CD4-positive, alpha-beta T cell (primary cell): ENCODE data around the gene ZBTB7C. TPM values are rescaled to one million over a fixed set of nuclear protein-coding genes. Genes with fewer than 3 reads are reported as not detected.

Experiments used
- ATAC-seq: fragments of 200-7000 bp; cut with Tn5 transposase; one replicate; pipeline ENCODE4 v1.10.0; 2022; ENCODE audit warnings: mild to moderate bottlenecking; ENCODE audit not compliant: poor library complexity
- CTCF ChIA-PET: fragments of 350-600 bp; sonication (Branson Sonifier 250); formaldehyde crosslinking; loops from one replicate; lab custom pipeline; 2021; ENCODE audit warnings: antibody characterized with exemption, inconsistent platforms; lab: Charles Lee
- POLR2A ChIA-PET: fragments of 350-600 bp; sonication (Branson Sonifier 250); formaldehyde crosslinking; loops from one replicate; lab custom pipeline; 2021; ENCODE audit warnings: antibody characterized with exemption, inconsistent platforms; lab: Charles Lee
- DNase-seq, 14 experiments: peaks; one replicate each; pipeline ENCODE4 v3.0.0-alpha.2; 2013 to 2020; ENCODE audit warnings: mixed read lengths in 2 of 14
- H3K27ac ChIP-seq, 2 donors: one replicate each; pipeline versions ENCODE4 v1.5.1 to v1.7.0; 2013; ENCODE audit warnings: low read length in 2 of 2, low read depth in 1 of 2, mild to moderate bottlenecking in 1 of 2
- H3K27me3 ChIP-seq, 2 experiments: 1 replicate in 1 of 2; 2 replicates in 1 of 2; pipeline versions ENCODE4 v1.6.1 to v1.7.0; 2013; ENCODE audit warnings: low read length in 2 of 2, control low read depth in 1 of 2, mild to moderate bottlenecking in 1 of 2, moderate library complexity in 1 of 2; ENCODE audit not compliant: insufficient read depth in 2 of 2, control insufficient read depth in 1 of 2
- H3K36me3 ChIP-seq: one replicate; pipeline ENCODE4 v1.6.1; 2013; ENCODE audit warnings: low read length, control low read depth; ENCODE audit not compliant: insufficient read depth
- H3K4me1 ChIP-seq: one replicate; pipeline ENCODE4 v1.6.1; 2013; ENCODE audit warnings: low read length, control low read depth; ENCODE audit not compliant: insufficient read depth
- H3K4me3 ChIP-seq: one replicate; pipeline ENCODE4 v1.5.1; 2013; ENCODE audit warnings: mild to moderate bottlenecking, low read length, moderate library complexity
- H3K9me3 ChIP-seq, 2 experiments: 1 replicate in 1 of 2; 2 replicates in 1 of 2; pipeline versions ENCODE4 v1.6.1 to v1.7.0; 2013; ENCODE audit warnings: low read length in 2 of 2, mild to moderate bottlenecking in 2 of 2, control low read depth in 1 of 2, moderate library complexity in 1 of 2; ENCODE audit not compliant: control insufficient read depth in 1 of 2, insufficient read depth in 1 of 2
- H3K27ac Mint-ChIP-seq: one replicate; pipeline ENCODE4 v1.8.0; 2020; ENCODE audit warnings: mixed read lengths
- H3K27me3 Mint-ChIP-seq: one replicate; pipeline ENCODE4 v1.8.0; 2021; ENCODE audit warnings: mixed read lengths
- H3K36me3 Mint-ChIP-seq: one replicate; pipeline ENCODE4 v1.8.0; 2021; ENCODE audit warnings: low read depth, mixed read lengths
- H3K4me1 Mint-ChIP-seq: one replicate; pipeline ENCODE4 v1.8.0; 2021; ENCODE audit warnings: low read depth, mixed read lengths
- H3K4me3 Mint-ChIP-seq: one replicate; pipeline ENCODE4 v1.8.0; 2020; ENCODE audit warnings: mild to moderate bottlenecking, mixed read lengths
- H3K9me3 Mint-ChIP-seq: one replicate; pipeline ENCODE4 v1.8.0; 2020; ENCODE audit warnings: mixed read lengths
- intact Hi-C, 2 experiments: fragments of 100-400 bp; cut with DNase I in 1 of 2; cut with micrococcal nuclease in 1 of 2; formaldehyde crosslinking; loops; one replicate each; pipeline versions ENCODE4 v1.15.1 to v1.9.0; 2023 to 2025; cut with DNase I, micrococcal nuclease
- total RNA-seq, 174 experiments: library from RNA in 2 of 174; stranded (reverse) in 2 of 174; gene quantifications; one replicate each; pipeline ENCODE4 v1.2.3 and lab custom pipeline; 2021 to 2026
- TF ChIP-seq, protein P1 (sequence below): fragments of 200-600 bp; IDR thresholded peaks from one replicate; pipeline ENCODE4 v1.8.0; 2022; ENCODE audit warnings: antibody characterized with exemption, mild to moderate bottlenecking

Gene ZBTB7C
- total RNA-seq, 2 experiments from 2014 or later: not detected

DNA sequence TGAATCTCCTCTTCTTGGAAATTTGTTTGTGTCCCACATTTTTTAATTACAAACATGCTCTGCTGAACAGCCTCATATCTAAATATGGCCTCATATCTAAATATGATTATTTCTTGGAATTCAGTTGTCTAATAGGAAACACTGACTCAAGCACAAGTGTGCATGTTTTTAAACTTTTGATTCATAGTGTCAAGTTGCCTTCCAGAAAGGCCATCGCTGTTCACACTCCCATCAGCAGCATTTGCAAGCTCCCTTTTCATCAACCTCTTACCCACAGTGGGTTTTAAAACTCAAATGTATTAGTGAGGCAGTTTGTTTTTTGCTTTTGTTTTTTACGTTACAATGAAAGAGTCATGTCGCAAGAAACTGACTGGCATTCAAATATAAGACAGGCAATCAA lies 413.5 kb downstream of the ZBTB7C start:
- peaks cover 3 to 6% of the 10 kb centered on the region in 2 experiments for H3K9me3 ChIP-seq
- H3K27me3 ChIP-seq: peaks cover 0 to 2% of the 10 kb centered on the region in 2 experiments
- H3K27ac ChIP-seq: no peak overlapping the region
- Mint-ChIP-seq H3K4me1 (no peaks in the 10 kb centered on the region), H3K9me3 (peaks cover 11% of the 10 kb centered on the region), H3K4me3 (no peak overlapping the region), H3K36me3 (no peaks in the 10 kb centered on the region), H3K27me3 (peaks cover 8% of the 10 kb centered on the region), H3K27ac (no peak overlapping the region)
- ChIA-PET POLR2A (no interaction called here), CTCF (no interaction called here)
- H3K36me3 ChIP-seq: no peaks in the 10 kb centered on the region
- ATAC-seq: no peak
- no peaks in the 10 kb centered on the region for H3K4me1 ChIP-seq
- no peak overlapping the region for H3K4me3 ChIP-seq
- TF ChIP-seq, protein P1, sequence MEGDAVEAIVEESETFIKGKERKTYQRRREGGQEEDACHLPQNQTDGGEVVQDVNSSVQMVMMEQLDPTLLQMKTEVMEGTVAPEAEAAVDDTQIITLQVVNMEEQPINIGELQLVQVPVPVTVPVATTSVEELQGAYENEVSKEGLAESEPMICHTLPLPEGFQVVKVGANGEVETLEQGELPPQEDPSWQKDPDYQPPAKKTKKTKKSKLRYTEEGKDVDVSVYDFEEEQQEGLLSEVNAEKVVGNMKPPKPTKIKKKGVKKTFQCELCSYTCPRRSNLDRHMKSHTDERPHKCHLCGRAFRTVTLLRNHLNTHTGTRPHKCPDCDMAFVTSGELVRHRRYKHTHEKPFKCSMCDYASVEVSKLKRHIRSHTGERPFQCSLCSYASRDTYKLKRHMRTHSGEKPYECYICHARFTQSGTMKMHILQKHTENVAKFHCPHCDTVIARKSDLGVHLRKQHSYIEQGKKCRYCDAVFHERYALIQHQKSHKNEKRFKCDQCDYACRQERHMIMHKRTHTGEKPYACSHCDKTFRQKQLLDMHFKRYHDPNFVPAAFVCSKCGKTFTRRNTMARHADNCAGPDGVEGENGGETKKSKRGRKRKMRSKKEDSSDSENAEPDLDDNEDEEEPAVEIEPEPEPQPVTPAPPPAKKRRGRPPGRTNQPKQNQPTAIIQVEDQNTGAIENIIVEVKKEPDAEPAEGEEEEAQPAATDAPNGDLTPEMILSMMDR: no peak
- intact Hi-C loops: loop anchor here in 1 of 2 experiments (10.0 kb wide), 1 partner anchor 121 kb away; no protein-coding TSS in a partner anchor
- DNase-seq: no peak

DNA sequence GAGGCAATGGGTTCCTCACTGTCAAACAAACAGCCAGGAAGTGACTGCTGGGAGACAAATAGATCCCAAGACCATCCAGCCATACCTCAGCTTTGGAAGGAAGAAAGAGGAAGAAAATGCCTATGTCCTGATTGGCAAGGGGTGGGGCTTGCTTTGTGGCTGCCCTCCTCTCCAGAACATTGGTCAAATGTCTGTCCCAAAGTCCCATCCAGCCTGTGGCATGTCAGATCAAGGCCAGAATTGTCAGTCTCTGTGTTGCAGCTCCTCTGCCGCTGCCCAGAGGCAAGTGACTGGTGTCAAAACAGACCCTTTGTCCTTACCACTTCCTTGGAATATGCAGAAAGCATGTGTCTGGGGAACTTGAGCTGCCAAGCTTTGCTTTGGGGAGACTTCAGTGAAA lies 415.8 kb downstream of the ZBTB7C start:
- intact Hi-C loops: loop anchor here in 1 of 2 experiments (10.0 kb wide), 1 partner anchor 119 kb away; no protein-coding TSS in a partner anchor
- Histone ChIP-seq H3K9me3 (peaks cover 3 to 6% of the 10 kb centered on the region in 2 experiments), H3K27ac (no peak overlapping the region), H3K4me3 (no peak overlapping the region), H3K27me3 (peaks cover 0 to 2% of the 10 kb centered on the region in 2 experiments), H3K4me1 (no peaks in the 10 kb centered on the region), H3K36me3 (no peaks in the 10 kb centered on the region)
- ATAC-seq (no peak), DNase-seq (no peak)
- H3K4me1 Mint-ChIP-seq: no peaks in the 10 kb centered on the region
- POLR2A ChIA-PET: no interaction called here
- H3K9me3 Mint-ChIP-seq: peaks cover 11% of the 10 kb centered on the region
- H3K27ac Mint-ChIP-seq: no peak overlapping the region
- no peak overlapping the region for H3K4me3 Mint-ChIP-seq
- H3K36me3 Mint-ChIP-seq: no peaks in the 10 kb centered on the region
- CTCF ChIA-PET: no interaction called here
- TF ChIP-seq, protein P1: no peak
- H3K27me3 Mint-ChIP-seq: peaks cover 8% of the 10 kb centered on the region

DNA sequence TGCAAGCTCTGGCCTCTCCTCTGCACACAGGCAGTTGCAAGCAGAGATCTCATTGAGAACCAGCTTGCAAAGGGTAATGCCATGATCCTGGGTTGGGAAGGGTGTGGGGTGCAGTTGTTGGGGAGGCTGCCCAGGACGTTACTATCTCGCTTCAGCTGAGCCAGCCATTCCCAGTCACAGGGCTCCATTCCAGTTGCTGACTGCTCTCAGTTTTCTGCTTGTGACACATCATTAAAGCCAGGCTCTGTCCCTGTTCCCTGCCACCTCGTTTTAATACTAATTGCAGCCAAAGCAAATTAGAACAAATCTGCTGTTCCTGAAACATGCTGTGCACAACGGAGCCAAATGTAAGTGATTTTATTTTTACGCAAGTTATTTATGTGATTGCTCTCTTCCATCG lies 416.2 kb downstream of the ZBTB7C start:
- H3K27me3 Mint-ChIP-seq: peaks cover 8% of the 10 kb centered on the region
- Histone ChIP-seq H3K9me3 (peaks cover 3 to 6% of the 10 kb centered on the region in 2 experiments), H3K4me3 (no peak overlapping the region), H3K4me1 (no peaks in the 10 kb centered on the region), H3K36me3 (no peaks in the 10 kb centered on the region), H3K27ac (no peak overlapping the region), H3K27me3 (peaks cover 0 to 2% of the 10 kb centered on the region in 2 experiments)
- TF ChIP-seq, protein P1: no peak
- DNase-seq: no peak
- ChIA-PET CTCF (no interaction called here), POLR2A (no interaction called here)
- no peak for ATAC-seq
- peaks cover 11% of the 10 kb centered on the region for H3K9me3 Mint-ChIP-seq
- no peaks in the 10 kb centered on the region for H3K36me3 Mint-ChIP-seq
- intact Hi-C loops: loop anchor here in 1 of 2 experiments (10.0 kb wide), 1 partner anchor 118 kb away; no protein-coding TSS in a partner anchor
- H3K4me1 Mint-ChIP-seq: no peaks in the 10 kb centered on the region
- H3K27ac Mint-ChIP-seq: no peak overlapping the region
- H3K4me3 Mint-ChIP-seq: no peak overlapping the region
